RWPE2 (cell line): ENCODE results near the gene SLC5A11.
A peak's percentile ranks its signal among the peaks of the same experiment; 100 is the strongest.
"Not testable (repeated sequence)": the region's sequence is repeated elsewhere in the genome, so short reads cannot be mapped to it uniquely, and the experiment has no call there.

Experiments used
- ATAC-seq: fragments of 200-7000 bp; cut with Tn5 transposase; 3 replicates; pipeline ENCODE4 v1.9.1; 2021; ENCODE audit warnings: low read depth
- DNase-seq: peaks from one replicate; pipeline ENCODE4 v3.0.0-alpha.2; 2020; ENCODE audit warnings: low spot score
- H3K27ac ChIP-seq: fragments of 450-650 bp; 2 replicates; pipeline ENCODE4 v1.5.1; 2017; ENCODE audit warnings: mild to moderate bottlenecking; ENCODE audit not compliant: poor library complexity, severe bottlenecking
- H3K27me3 ChIP-seq: fragments of 250-450 bp; sonication (Bioruptor Pico); 2 replicates; pipeline ENCODE4 v1.5.1; 2021; ENCODE audit warnings: mild to moderate bottlenecking, moderate library complexity; ENCODE audit not compliant: insufficient read depth, poor library complexity, severe bottlenecking
- H3K36me3 ChIP-seq: fragments of 250-450 bp; sonication (Bioruptor Pico); 2 replicates; pipeline ENCODE4 v1.5.1; 2020; ENCODE audit warnings: low read depth, mild to moderate bottlenecking, moderate library complexity
- H3K4me1 ChIP-seq: fragments of 250-450 bp; sonication (Bioruptor Pico); 2 replicates; pipeline ENCODE4 v1.5.1; 2021; ENCODE audit warnings: mild to moderate bottlenecking, moderate library complexity; ENCODE audit not compliant: insufficient read depth, poor library complexity, severe bottlenecking
- H3K4me3 ChIP-seq: fragments of 250-450 bp; sonication (Bioruptor Pico); 2 replicates; pipeline ENCODE4 v1.5.1; 2021; ENCODE audit warnings: mild to moderate bottlenecking, moderate library complexity; ENCODE audit not compliant: severe bottlenecking
- H3K9me3 ChIP-seq: fragments of 250-450 bp; sonication (Bioruptor Pico); 2 replicates; pipeline ENCODE4 v1.5.1; 2021; ENCODE audit warnings: mild to moderate bottlenecking, moderate library complexity; ENCODE audit not compliant: severe bottlenecking
- CTCF ChIP-seq: fragments of 450-650 bp; IDR thresholded peaks from one replicate; pipeline ENCODE4 v1.5.1; 2017; ENCODE audit warnings: mild to moderate bottlenecking, moderate library complexity; ENCODE audit not compliant: poor library complexity, severe bottlenecking

Gene SLC5A11

GRCh38 chr16:24852281-24852721 is 6.5 kb downstream of the SLC5A11 start:
- no peak for ATAC-seq
- Histone ChIP-seq H3K36me3 (no peaks in the 10 kb centered on the region), H3K27me3 (no peaks in the 10 kb centered on the region), H3K4me1 (peaks cover 12% of the 10 kb centered on the region), H3K9me3 (no peaks in the 10 kb centered on the region), H3K27ac (no peak overlapping the region), H3K4me3 (no peak overlapping the region)
- no peak for TF ChIP-seq CTCF
- DNase-seq: no peak

- no peaks in the 10 kb centered on the region for H3K27me3 ChIP-seq
- TF ChIP-seq CTCF: no peak
- DNase-seq (no peak), ATAC-seq (no peak)
- H3K36me3 ChIP-seq: no peaks in the 10 kb centered on the region
- peaks cover 12% of the 10 kb centered on the region for H3K4me1 ChIP-seq
- H3K4me3 ChIP-seq: no peak overlapping the region
- no peaks in the 10 kb centered on the region for H3K9me3 ChIP-seq
- H3K27ac ChIP-seq: no peak overlapping the region
These were observed 7.5 kb downstream of the SLC5A11 start for GRCh38 chr16:24853169-24853824.

GRCh38 chr16:24853830-24854229 is 8.1 kb downstream of the SLC5A11 start:
- DNase-seq (no peak), ATAC-seq (peak; percentile 54)
- no peaks in the 10 kb centered on the region for H3K9me3 ChIP-seq
- peaks cover 10% of the 10 kb centered on the region for H3K4me1 ChIP-seq
- no peak for TF ChIP-seq CTCF
- no peak overlapping the region for H3K27ac ChIP-seq
- H3K27me3 ChIP-seq: no peaks in the 10 kb centered on the region
- no peak overlapping the region for H3K4me3 ChIP-seq
- no peaks in the 10 kb centered on the region for H3K36me3 ChIP-seq

- H3K36me3 ChIP-seq: no peaks in the 10 kb centered on the region
- H3K4me1 ChIP-seq: peaks cover 7% of the 10 kb centered on the region
- H3K27ac ChIP-seq: no peak overlapping the region
- no peak for TF ChIP-seq CTCF
- no peaks in the 10 kb centered on the region for H3K27me3 ChIP-seq
- no peak for DNase-seq
- ATAC-seq: no peak
- H3K4me3 ChIP-seq: no peak overlapping the region
- H3K9me3 ChIP-seq: no peaks in the 10 kb centered on the region
These were observed 8.9 kb downstream of the SLC5A11 start for GRCh38 chr16:24854607-24855171.

GRCh38 chr16:24855678-24856077 is 9.9 kb downstream of the SLC5A11 start:
- Histone ChIP-seq H3K4me1 (peaks cover 7% of the 10 kb centered on the region), H3K27ac (no peak overlapping the region), H3K9me3 (no peaks in the 10 kb centered on the region), H3K4me3 (no peak overlapping the region), H3K27me3 (no peaks in the 10 kb centered on the region), H3K36me3 (no peaks in the 10 kb centered on the region)
- no peak for TF ChIP-seq CTCF
- ATAC-seq (peak; percentile 31; the same call in 2 of the 3 replicates), DNase-seq (no peak)

GRCh38 chr16:24856871-24857270 is 11.1 kb downstream of the SLC5A11 start:
- H3K4me1 ChIP-seq, H3K9me3 ChIP-seq, DNase-seq, ATAC-seq, H3K27me3 ChIP-seq, H3K36me3 ChIP-seq, H3K27ac ChIP-seq, H3K4me3 ChIP-seq: not testable (repeated sequence)
